ENCODE measurements around the gene PLPP3. TPM values are rescaled to one million over a fixed set of nuclear protein-coding genes. Genes with fewer than 3 reads are reported as not detected.

The PLPP3 gene
- total and polyA plus RNA-seq, 12 donors: 11.7 to 156 (median 96.1) TPM

DNA sequence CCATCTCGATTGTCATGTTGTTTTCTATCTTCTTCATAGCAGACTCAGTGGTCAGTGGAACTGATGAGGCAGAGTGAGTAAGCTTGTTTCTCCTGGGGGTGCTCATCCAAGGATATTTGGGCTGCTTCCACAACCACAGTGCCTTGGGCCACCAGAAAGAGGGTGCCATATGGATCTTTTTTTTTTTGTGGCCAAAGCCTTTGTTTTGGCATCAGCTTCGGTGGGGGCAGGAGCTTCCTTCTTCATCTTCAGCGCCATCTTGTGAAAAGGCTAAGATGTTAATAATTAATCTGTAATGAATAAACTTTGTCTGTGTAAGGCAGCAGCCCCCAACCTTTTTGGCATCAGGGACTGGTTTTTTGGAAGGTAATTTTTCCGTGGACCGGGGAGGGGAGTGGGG, 6.6 kb upstream of the PLPP3 start:
- WGBS, 4 donors: 73 to 75% (median 74%) methylated on average over 5 of the region's 5 CpGs
- no peaks in the 10 kb centered on the region for H3K27me3 ChIP-seq
- no peaks in the 10 kb centered on the region for H3K9me3 ChIP-seq (replicated peaks in 1 of 3)
- H3K4me3 ChIP-seq: no peak overlapping the region
- no peaks in the 10 kb centered on the region for H3K36me3 ChIP-seq (replicated peaks in 1 of 2)
- peaks cover 0 to 11% of the 10 kb centered on the region in 2 donors for H3K4me1 ChIP-seq (replicated peaks in 1 of 2)
- TF ChIP-seq, protein P1, sequence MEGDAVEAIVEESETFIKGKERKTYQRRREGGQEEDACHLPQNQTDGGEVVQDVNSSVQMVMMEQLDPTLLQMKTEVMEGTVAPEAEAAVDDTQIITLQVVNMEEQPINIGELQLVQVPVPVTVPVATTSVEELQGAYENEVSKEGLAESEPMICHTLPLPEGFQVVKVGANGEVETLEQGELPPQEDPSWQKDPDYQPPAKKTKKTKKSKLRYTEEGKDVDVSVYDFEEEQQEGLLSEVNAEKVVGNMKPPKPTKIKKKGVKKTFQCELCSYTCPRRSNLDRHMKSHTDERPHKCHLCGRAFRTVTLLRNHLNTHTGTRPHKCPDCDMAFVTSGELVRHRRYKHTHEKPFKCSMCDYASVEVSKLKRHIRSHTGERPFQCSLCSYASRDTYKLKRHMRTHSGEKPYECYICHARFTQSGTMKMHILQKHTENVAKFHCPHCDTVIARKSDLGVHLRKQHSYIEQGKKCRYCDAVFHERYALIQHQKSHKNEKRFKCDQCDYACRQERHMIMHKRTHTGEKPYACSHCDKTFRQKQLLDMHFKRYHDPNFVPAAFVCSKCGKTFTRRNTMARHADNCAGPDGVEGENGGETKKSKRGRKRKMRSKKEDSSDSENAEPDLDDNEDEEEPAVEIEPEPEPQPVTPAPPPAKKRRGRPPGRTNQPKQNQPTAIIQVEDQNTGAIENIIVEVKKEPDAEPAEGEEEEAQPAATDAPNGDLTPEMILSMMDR (IDR thresholded peaks at IDR 0.05): no peak
- TF ChIP-seq POLR2A (IDR thresholded peaks at IDR 0.05): no peak
- no peak for DNase-seq
- H3K27ac ChIP-seq: no peak overlapping the region
- intact Hi-C loops (cut with DNase I): loop anchor here (5.0 kb wide), 3 partner anchors 1209 to 1304 kb away; no protein-coding TSS in a partner anchor

DNA sequence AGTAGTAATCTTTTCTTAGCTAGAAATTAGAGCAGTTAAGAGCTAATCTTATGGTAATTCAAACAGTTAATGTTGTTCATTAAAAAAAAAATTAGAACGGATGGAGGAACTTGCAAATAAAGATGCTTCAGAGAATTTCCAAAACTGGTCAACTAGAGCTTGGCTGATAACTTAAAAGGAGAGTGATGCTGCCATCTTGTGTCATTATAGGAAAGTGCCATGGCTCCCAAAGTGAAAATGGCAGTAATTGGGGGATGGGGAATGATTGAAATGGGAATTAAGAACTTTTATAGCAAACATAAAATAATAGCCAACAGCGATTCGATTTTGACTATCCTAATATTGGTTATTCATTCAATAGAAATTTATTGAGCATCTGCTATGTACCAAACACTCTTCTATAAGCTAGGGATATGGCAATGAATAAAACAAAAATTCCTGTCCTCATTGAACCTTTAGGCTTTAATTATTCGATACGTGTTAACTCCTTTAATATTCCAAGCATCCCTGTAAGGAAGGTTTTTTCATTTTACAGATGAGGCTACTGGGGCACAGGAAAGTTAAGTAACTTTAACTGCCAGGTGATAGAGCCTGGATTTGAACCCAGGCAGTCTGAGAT, 5.7 kb upstream of the PLPP3 start:
- intact Hi-C loops (cut with DNase I): loop anchor here (5.0 kb wide), 3 partner anchors 1208 to 1303 kb away; no protein-coding TSS in a partner anchor

DNA sequence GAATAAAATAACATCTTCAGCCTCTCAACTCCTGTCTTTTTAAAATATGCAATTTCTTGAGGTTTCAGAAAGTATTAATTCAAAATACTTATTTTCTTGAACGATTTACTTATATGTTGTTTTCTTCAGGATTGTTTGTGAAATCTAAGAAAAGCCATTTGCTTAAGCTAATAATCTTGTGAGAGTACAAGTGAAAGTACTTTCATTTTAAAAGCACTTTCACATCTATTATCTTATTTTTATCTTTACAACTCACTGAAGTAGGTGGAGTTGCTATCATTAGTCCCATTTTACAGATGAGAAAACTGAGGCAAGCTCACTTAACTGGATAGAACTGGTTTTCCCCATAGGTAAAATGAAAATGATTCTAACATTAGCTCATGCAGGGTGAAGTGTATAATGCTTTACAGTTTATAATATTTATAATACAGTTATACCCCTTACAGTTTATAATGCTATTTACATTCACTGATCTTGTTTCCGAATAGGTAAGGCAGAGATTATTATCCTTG, 4.7 kb upstream of the PLPP3 start:
- Histone ChIP-seq H3K36me3 (replicated peaks in 1 of 2) (no peaks in the 10 kb centered on the region), H3K4me3 (no peak overlapping the region), H3K9me3 (replicated peaks in 1 of 3) (no peaks in the 10 kb centered on the region), H3K27ac (no peak overlapping the region), H3K4me1 (replicated peaks in 1 of 2) (peaks cover 0 to 17% of the 10 kb centered on the region in 2 donors), H3K27me3 (no peaks in the 10 kb centered on the region)
- WGBS, 4 donors: 67 to 84% (median 76%) methylated on average over 2 of the region's 2 CpGs
- intact Hi-C loops (cut with DNase I): loop anchor here in 1 of 2 donors (5.0 kb wide), 1 partner anchor 1207 kb away; no protein-coding TSS in a partner anchor
- DNase-seq: no peak
- TF ChIP-seq POLR2A (IDR thresholded peaks at IDR 0.05): no peak
- TF ChIP-seq, protein P1 (IDR thresholded peaks at IDR 0.05): no peak

More for the DNA sequence above, 5.7 kb upstream of the PLPP3 start:
- Histone ChIP-seq H3K4me1 (replicated peaks in 1 of 2) (peaks cover 0 to 13% of the 10 kb centered on the region in 2 donors), H3K27me3 (no peaks in the 10 kb centered on the region), H3K4me3 (no peak overlapping the region), H3K36me3 (replicated peaks in 1 of 2) (no peaks in the 10 kb centered on the region), H3K27ac (no peak overlapping the region), H3K9me3 (replicated peaks in 1 of 3) (no peaks in the 10 kb centered on the region)
- no peak for TF ChIP-seq POLR2A (IDR thresholded peaks at IDR 0.05)
- TF ChIP-seq, protein P1 (IDR thresholded peaks at IDR 0.05): peak; percentile 56 to 96 (median 88)
- DNase-seq: peak in 4 of 7 donors; percentile 25 to 66 (median 54)
- WGBS, 4 donors: 17 to 28% (median 19%) methylated on average over 5 of the region's 5 CpGs

DNA sequence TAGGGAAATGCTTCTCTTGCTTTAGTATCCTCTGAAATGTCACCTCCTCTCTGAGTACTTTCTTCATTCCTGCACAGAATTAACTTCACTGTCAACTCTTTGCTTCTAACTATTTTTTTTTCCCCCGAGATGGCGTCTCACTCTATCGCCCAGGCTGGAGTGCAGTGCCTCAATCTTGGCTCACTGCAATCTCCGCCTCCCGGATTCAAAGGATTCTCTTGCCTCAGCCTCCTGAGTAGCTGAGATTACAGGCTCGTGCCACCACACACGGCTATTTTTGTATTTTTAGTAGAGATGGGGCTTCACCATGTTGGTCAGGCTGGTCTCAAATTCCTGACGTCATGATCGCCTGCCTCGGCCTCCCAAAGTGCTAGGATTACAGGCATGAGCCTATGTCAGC, 1.4 kb upstream of the PLPP3 start:
- intact Hi-C loops (cut with DNase I): loop anchor here in 1 of 2 donors (5.0 kb wide), 1 partner anchor 1203 kb away; no protein-coding TSS in a partner anchor

More for the DNA sequence above, 1.4 kb upstream of the PLPP3 start:
- Histone ChIP-seq H3K36me3 (replicated peaks in 1 of 2) (no peaks in the 10 kb centered on the region), H3K9me3 (replicated peaks in 1 of 3) (no peaks in the 10 kb centered on the region), H3K27me3 (no peaks in the 10 kb centered on the region), H3K4me3 (no peak overlapping the region), H3K4me1 (replicated peaks in 1 of 2) (peaks cover 10 to 25% of the 10 kb centered on the region in 2 donors), H3K27ac (no peak overlapping the region)
- WGBS, 4 donors: 94 to 96% (median 96%) methylated on average over 10 of the region's 10 CpGs
- TF ChIP-seq, protein P1 (IDR thresholded peaks at IDR 0.05): no peak
- TF ChIP-seq POLR2A (IDR thresholded peaks at IDR 0.05): no peak
- no peak for DNase-seq

Data from adrenal gland (tissue), 12 donors.